Neuronal stem cell (in vitro differentiated cells): ENCODE measurements around the gene KSR2.
A peak's percentile ranks its signal among the peaks of the same experiment; 100 is the strongest.
"Not testable (repeated sequence)": the region's sequence is repeated elsewhere in the genome, so short reads cannot be mapped to it uniquely, and the experiment has no call there.

Experiments
- DNase-seq: peaks from one replicate; pipeline ENCODE4 v3.0.0-alpha.2; 2013; ENCODE audit warnings: low spot score
- H2AFZ ChIP-seq: one replicate; pipeline ENCODE4 v1.6.1; 2013; ENCODE audit warnings: mild to moderate bottlenecking, low read length, inconsistent platforms
- H2AK5ac ChIP-seq: 2 replicates; pipeline ENCODE4 v1.6.1; 2013; ENCODE audit warnings: low read depth, mild to moderate bottlenecking, inconsistent platforms, low read length, moderate library complexity, mixed read lengths
- H2BK120ac ChIP-seq: 2 replicates; pipeline ENCODE4 v1.6.1; 2013; ENCODE audit warnings: low read depth, mild to moderate bottlenecking, inconsistent platforms, low read length, moderate library complexity, mixed read lengths
- H2BK12ac ChIP-seq: one replicate; pipeline ENCODE4 v1.6.1; 2013; ENCODE audit warnings: low read length, inconsistent platforms
- H2BK15ac ChIP-seq: 2 replicates; pipeline ENCODE4 v1.6.1; 2013; ENCODE audit warnings: mild to moderate bottlenecking, low read length, inconsistent platforms, mixed read lengths
- H2BK5ac ChIP-seq: one replicate; pipeline ENCODE4 v1.6.1; 2013; ENCODE audit warnings: inconsistent platforms, mild to moderate bottlenecking, low read length, moderate library complexity
- H3K14ac ChIP-seq: one replicate; pipeline ENCODE4 v1.6.1; 2013; ENCODE audit warnings: low read length, inconsistent platforms
- H3K18ac ChIP-seq: 2 replicates; pipeline ENCODE4 v1.6.1; 2013; ENCODE audit warnings: low read length, inconsistent platforms
- H3K23ac ChIP-seq: 2 replicates; pipeline ENCODE4 v1.6.1; 2013; ENCODE audit warnings: low read depth, mild to moderate bottlenecking, mixed read lengths, low read length, inconsistent platforms; ENCODE audit not compliant: poor library complexity
- H3K27ac ChIP-seq: replicated peaks from 3 replicates; pipeline ENCODE4 v1.5.1; 2013; ENCODE audit warnings: low read length, inconsistent platforms
- H3K27me3 ChIP-seq, 3 experiments: 2 replicates each; pipeline ENCODE4 v1.6.1; 2013; ENCODE audit warnings: low read length in 3 of 3, mild to moderate bottlenecking in 2 of 3, inconsistent platforms in 1 of 3, low read depth in 1 of 3, mixed read lengths in 1 of 3, moderate library complexity in 1 of 3; ENCODE audit not compliant: control insufficient read depth in 3 of 3, insufficient read depth in 3 of 3
- H3K36me3 ChIP-seq, 2 donors: replicated peaks in 1 of 2; 2 replicates each; pipeline ENCODE4 v1.6.1; 2013; ENCODE audit warnings: low read length in 2 of 2; ENCODE audit not compliant: control insufficient read depth in 2 of 2, insufficient read depth in 2 of 2
- H3K4ac ChIP-seq: 2 replicates; pipeline ENCODE4 v1.6.1; 2013; ENCODE audit warnings: inconsistent platforms, mild to moderate bottlenecking, low read length, moderate library complexity
- H3K4me1 ChIP-seq, 2 donors: 1 replicate in 1 of 2; 2 replicates in 1 of 2; pipeline ENCODE4 v1.6.1; 2013; ENCODE audit warnings: low read length in 2 of 2, low read depth in 1 of 2; ENCODE audit not compliant: control insufficient read depth in 2 of 2, insufficient read depth in 1 of 2
- H3K4me2 ChIP-seq: one replicate; pipeline ENCODE4 v1.6.1; 2013; ENCODE audit warnings: mild to moderate bottlenecking, low read length, inconsistent platforms; ENCODE audit not compliant: insufficient read depth, poor library complexity, severe bottlenecking
- H3K4me3 ChIP-seq, 2 donors: 2 replicates each; pipeline ENCODE4 v1.5.1; 2013; ENCODE audit warnings: low read length in 2 of 2, mild to moderate bottlenecking in 2 of 2, inconsistent platforms in 1 of 2, moderate library complexity in 1 of 2
- H3K79me1 ChIP-seq: one replicate; pipeline ENCODE4 v1.6.1; 2013; ENCODE audit warnings: low read depth, mild to moderate bottlenecking, inconsistent platforms, low read length, moderate library complexity
- H3K9ac ChIP-seq: one replicate; pipeline ENCODE4 v1.6.1; 2013; ENCODE audit warnings: mild to moderate bottlenecking, low read depth, low read length, inconsistent platforms; ENCODE audit not compliant: poor library complexity
- H3K9me3 ChIP-seq, 2 donors: replicated peaks in 1 of 2; 2 replicates each; pipeline versions ENCODE3 to v1.6.1; 2013; ENCODE audit warnings: low read length in 2 of 2, mild to moderate bottlenecking in 2 of 2, inconsistent platforms in 1 of 2, low read depth in 1 of 2, mixed read lengths in 1 of 2, moderate library complexity in 1 of 2; ENCODE audit not compliant: control insufficient read depth in 2 of 2, insufficient read depth in 1 of 2
- H4K8ac ChIP-seq: one replicate; pipeline ENCODE4 v1.6.1; 2013; ENCODE audit warnings: low read depth, mild to moderate bottlenecking, inconsistent platforms, low read length, moderate library complexity
- H4K91ac ChIP-seq: one replicate; pipeline ENCODE4 v1.6.1; 2013; ENCODE audit warnings: low read length, low read depth, mild to moderate bottlenecking, inconsistent platforms; ENCODE audit not compliant: poor library complexity
- WGBS, 2 donors: extraction: QIAGEN DNeasy Blood & Tissue Kit; methylation state at CpG; one replicate each; pipeline ENCODE4 v1.1.7; 2013; ENCODE audit warnings: missing lambda C conversion rate in 2 of 2, mixed read lengths in 1 of 2; ENCODE audit not compliant: insufficient read length in 2 of 2, insufficient replicate concordance in 1 of 2; ENCODE audit errors: extremely low coverage in 2 of 2; 5-methylcytosine and 5-hydroxymethylcytosine counted together

Gene KSR2

GRCh38 chr12:117857632-117858612 lies 110.9 kb downstream of the KSR2 start:
- peak overlapping the region; percentile 0 for H3K9ac ChIP-seq
- no peak overlapping the region for H3K18ac ChIP-seq
- H2BK5ac ChIP-seq = no peak overlapping the region
- H3K27ac ChIP-seq = no peak overlapping the region
- H3K4me1 ChIP-seq = no peaks in the 10 kb centered on the region
- H2AK5ac ChIP-seq = no peak overlapping the region
- H4K91ac ChIP-seq = no peak overlapping the region
- no peaks in the 10 kb centered on the region for H3K9me3 ChIP-seq
- no peak overlapping the region for H2BK120ac ChIP-seq
- H3K36me3 ChIP-seq = no peaks in the 10 kb centered on the region
- no peak overlapping the region for H3K4me3 ChIP-seq
- no peak overlapping the region for H3K4ac ChIP-seq
- H4K8ac ChIP-seq = no peak overlapping the region
- no peak overlapping the region for H3K4me2 ChIP-seq
- no peak overlapping the region for H2BK15ac ChIP-seq
- H3K27me3 ChIP-seq = no peaks in the 10 kb centered on the region
- no peak overlapping the region for H3K23ac ChIP-seq
- no peak overlapping the region for H2BK12ac ChIP-seq
- peak; percentile 39 for DNase-seq
- no peak overlapping the region for H3K14ac ChIP-seq
- no peak overlapping the region for H2AFZ ChIP-seq
- WGBS, 2 donors = no CpG with 5 or more reads among the region's 13 CpGs
- no peaks in the 10 kb centered on the region for H3K79me1 ChIP-seq

DNA sequence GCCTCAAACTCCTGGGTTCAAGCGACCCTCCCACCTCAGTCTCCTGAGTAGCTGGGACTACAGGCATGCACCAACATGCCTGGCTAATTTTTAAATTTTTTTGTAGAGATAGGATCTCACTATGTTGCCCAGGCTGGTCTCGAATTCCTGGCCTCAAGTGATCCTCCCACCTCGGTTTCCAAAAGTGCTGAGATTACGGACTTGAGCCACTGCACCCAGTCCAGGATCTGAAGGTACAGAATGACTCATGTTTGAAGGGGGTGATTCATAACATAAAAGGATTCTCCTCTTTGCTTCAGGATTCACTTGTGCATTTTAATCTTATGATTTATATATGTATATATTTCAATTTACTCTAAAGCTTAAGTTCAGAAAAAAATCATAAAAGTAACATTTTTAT lies 111.7 kb downstream of the KSR2 start:
- not testable (repeated sequence) for H2BK5ac ChIP-seq, H3K23ac ChIP-seq, H3K79me1 ChIP-seq, H3K9me3 ChIP-seq, H3K27ac ChIP-seq, H3K4me1 ChIP-seq, H3K18ac ChIP-seq, H2BK120ac ChIP-seq, H3K4me2 ChIP-seq, H4K91ac ChIP-seq, H3K4ac ChIP-seq, H2BK15ac ChIP-seq, H3K4me3 ChIP-seq, H2AK5ac ChIP-seq, H2BK12ac ChIP-seq, H4K8ac ChIP-seq, H3K36me3 ChIP-seq, H3K27me3 ChIP-seq, DNase-seq, H3K9ac ChIP-seq, H2AFZ ChIP-seq, H3K14ac ChIP-seq
- no CpG with 5 or more reads among the region's 4 CpGs for WGBS, 2 donors

GRCh38 chr12:117855165-117855564 lies 113.6 kb downstream of the KSR2 start:
- no peak overlapping the region for H2BK15ac ChIP-seq
- DNase-seq = no peak
- H3K27me3 ChIP-seq = no peaks in the 10 kb centered on the region
- no peak overlapping the region for H2BK120ac ChIP-seq
- peak overlapping the region; percentile 58 for H2AK5ac ChIP-seq
- peak overlapping the region; percentile 14 for H3K23ac ChIP-seq
- no peak overlapping the region for H3K18ac ChIP-seq
- H3K4me1 ChIP-seq = no peaks in the 10 kb centered on the region
- no peak overlapping the region for H3K27ac ChIP-seq
- no peak overlapping the region for H4K91ac ChIP-seq
- H3K9ac ChIP-seq = no peak overlapping the region
- no peaks in the 10 kb centered on the region for H3K36me3 ChIP-seq
- H3K14ac ChIP-seq = peak overlapping the region; percentile 73
- no peak overlapping the region for H3K4ac ChIP-seq
- H3K4me3 ChIP-seq = no peak overlapping the region
- no peak overlapping the region for H3K4me2 ChIP-seq
- no peaks in the 10 kb centered on the region for H3K9me3 ChIP-seq
- no peak overlapping the region for H4K8ac ChIP-seq
- H3K79me1 ChIP-seq = no peaks in the 10 kb centered on the region
- no peak overlapping the region for H2AFZ ChIP-seq
- no peak overlapping the region for H2BK12ac ChIP-seq
- H2BK5ac ChIP-seq = no peak overlapping the region
- WGBS, 2 donors = no CpG with 5 or more reads among the region's 19 CpGs

DNA sequence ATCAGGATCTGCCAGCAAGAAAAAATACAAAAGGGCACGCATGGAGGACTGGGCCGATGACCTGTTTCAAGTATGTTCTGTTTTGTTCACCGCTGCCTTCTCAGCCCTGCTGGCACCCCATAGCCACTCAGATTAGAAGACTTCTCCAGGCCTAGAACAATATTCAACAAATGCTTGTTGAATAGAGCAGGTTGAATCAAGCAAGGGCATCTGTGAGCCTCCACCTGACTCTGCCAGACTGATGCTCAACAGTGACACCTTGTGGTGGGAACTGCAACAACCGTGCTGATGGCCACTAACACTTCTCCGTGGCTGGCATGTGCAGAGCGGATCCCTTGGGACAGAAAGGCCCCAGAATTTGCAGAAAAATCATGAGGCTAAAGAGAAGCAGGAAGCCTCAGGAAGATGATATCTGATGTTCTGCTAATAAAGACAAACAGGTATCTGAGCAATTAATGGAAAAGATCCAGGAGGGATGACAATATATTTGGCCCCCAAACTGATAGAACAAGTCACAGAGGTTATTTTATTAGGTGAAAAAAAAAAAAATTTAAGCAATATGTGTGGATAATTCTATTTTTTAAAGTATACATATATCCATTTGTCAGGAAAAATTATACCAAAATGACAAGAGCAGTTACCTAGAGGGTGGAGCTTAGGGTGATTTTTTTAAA lies 114.3 kb downstream of the KSR2 start:
- no peaks in the 10 kb centered on the region for H3K79me1 ChIP-seq
- WGBS, 2 donors = no CpG with 5 or more reads among the region's 6 CpGs
- peak; percentile 71 for DNase-seq

More for the DNA sequence above, 114.3 kb downstream of the KSR2 start:
- Histone ChIP-seq H2BK12ac (no peak overlapping the region), H3K4me2 (no peak overlapping the region), H3K27ac (no peak overlapping the region), H3K9ac (no peak overlapping the region), H3K4me1 (no peaks in the 10 kb centered on the region), H3K14ac (no peak overlapping the region), H3K4me3 (no peak overlapping the region), H2AFZ (no peak overlapping the region), H3K9me3 (no peaks in the 10 kb centered on the region), H4K91ac (no peak overlapping the region), H2BK5ac (no peak overlapping the region), H3K36me3 (no peaks in the 10 kb centered on the region), H2BK15ac (no peak overlapping the region), H3K18ac (no peak overlapping the region), H3K23ac (no peak overlapping the region), H3K27me3 (no peaks in the 10 kb centered on the region), H2BK120ac (no peak overlapping the region), H4K8ac (no peak overlapping the region), H2AK5ac (no peak overlapping the region), H3K4ac (no peak overlapping the region)
